Type B pancreatic cell (in vitro differentiated cells): ENCODE measurements around the gene FOXO3B. TPM values are rescaled to one million over a fixed set of nuclear protein-coding genes. Genes with fewer than 3 reads are reported as not detected.
A peak's percentile ranks its signal among the peaks of the same experiment; 100 is the strongest.
"Not testable (repeated sequence)": the region's sequence is repeated elsewhere in the genome, so short reads cannot be mapped to it uniquely, and the experiment has no call there.

ENCODE experiments used
- DNase-seq: peaks from one replicate; pipeline ENCODE4 v3.0.0; 2021; ENCODE audit warnings: mixed read lengths; ENCODE audit not compliant: unreplicated experiment; ENCODE audit errors: extremely low spot score
- H3K27ac Mint-ChIP-seq: 2 replicates; pipeline ENCODE4 v1.8.0; 2021; ENCODE audit warnings: mild to moderate bottlenecking, mixed read lengths
- H3K27me3 Mint-ChIP-seq: 2 replicates; pipeline ENCODE4 v1.8.0; 2021; ENCODE audit warnings: mixed read lengths
- H3K36me3 Mint-ChIP-seq: 2 replicates; pipeline ENCODE4 v1.8.0; 2021; ENCODE audit warnings: mixed read lengths
- H3K4me1 Mint-ChIP-seq: one replicate; pipeline ENCODE4 v1.8.0; 2021; ENCODE audit warnings: mixed read lengths; ENCODE audit not compliant: unreplicated experiment
- H3K4me3 Mint-ChIP-seq: 2 replicates; pipeline ENCODE4 v1.8.0; 2021; ENCODE audit warnings: mild to moderate bottlenecking, mixed read lengths
- H3K9me3 Mint-ChIP-seq: 2 replicates; pipeline ENCODE4 v1.8.0; 2021; ENCODE audit warnings: mixed read lengths
- total RNA-seq: library from RNA; stranded (reverse); gene quantifications from 2 replicates; pipeline ENCODE4 v1.2.1, GENCODE V29; 2021; ENCODE audit warnings: low replicate concordance

FOXO3B gene
- total RNA-seq, 1 donor from 2014 or later = 15.1 TPM

- H3K9me3 Mint-ChIP-seq, H3K4me1 Mint-ChIP-seq, DNase-seq, H3K27me3 Mint-ChIP-seq, H3K27ac Mint-ChIP-seq: not testable (repeated sequence)
- H3K4me3 Mint-ChIP-seq = peak overlapping the region; percentile 89
- H3K36me3 Mint-ChIP-seq = peaks cover 14% of the 10 kb centered on the region
Observed at GRCh38 chr17:18682668-18683067, 554 bp upstream of the FOXO3B start.

- H3K4me3 Mint-ChIP-seq, DNase-seq, H3K9me3 Mint-ChIP-seq, H3K27me3 Mint-ChIP-seq, H3K27ac Mint-ChIP-seq, H3K4me1 Mint-ChIP-seq: not testable (repeated sequence)
- H3K36me3 Mint-ChIP-seq = peaks cover 41% of the 10 kb centered on the region
Observed at GRCh38 chr17:18677381-18677780, 4.7 kb downstream of the FOXO3B start.

GRCh38 chr17:18676928-18677327, 5.2 kb downstream of the FOXO3B start:
- H3K36me3 Mint-ChIP-seq = peaks cover 44% of the 10 kb centered on the region
- not testable (repeated sequence) for H3K27ac Mint-ChIP-seq, H3K4me3 Mint-ChIP-seq

GRCh38 chr17:18672395-18673227, 9.5 kb downstream of the FOXO3B start:
- H3K4me1 Mint-ChIP-seq, DNase-seq, H3K27me3 Mint-ChIP-seq, H3K27ac Mint-ChIP-seq, H3K4me3 Mint-ChIP-seq: not testable (repeated sequence)
- Mint-ChIP-seq H3K36me3 (peaks cover 57% of the 10 kb centered on the region), H3K9me3 (peaks cover 11% of the 10 kb centered on the region)

More at GRCh38 chr17:18676928-18677327, 5.2 kb downstream of the FOXO3B start:
- H3K4me1 Mint-ChIP-seq, H3K9me3 Mint-ChIP-seq, DNase-seq, H3K27me3 Mint-ChIP-seq: not testable (repeated sequence)

GRCh38 chr17:18668625-18669024, 13.5 kb downstream of the FOXO3B start:
- not testable (repeated sequence) for H3K9me3 Mint-ChIP-seq, DNase-seq, H3K4me1 Mint-ChIP-seq, H3K27ac Mint-ChIP-seq, H3K4me3 Mint-ChIP-seq, H3K27me3 Mint-ChIP-seq
- peaks cover 38% of the 10 kb centered on the region for H3K36me3 Mint-ChIP-seq

GRCh38 chr17:18667535-18667934, 14.6 kb downstream of the FOXO3B start:
- H3K9me3 Mint-ChIP-seq, H3K27me3 Mint-ChIP-seq, H3K4me3 Mint-ChIP-seq, DNase-seq, H3K4me1 Mint-ChIP-seq, H3K27ac Mint-ChIP-seq: not testable (repeated sequence)
- H3K36me3 Mint-ChIP-seq = peaks cover 37% of the 10 kb centered on the region

- H3K4me3 Mint-ChIP-seq, H3K27ac Mint-ChIP-seq, H3K9me3 Mint-ChIP-seq, DNase-seq, H3K4me1 Mint-ChIP-seq, H3K27me3 Mint-ChIP-seq: not testable (repeated sequence)
- H3K36me3 Mint-ChIP-seq = peaks cover 35% of the 10 kb centered on the region
Observed at GRCh38 chr17:18666326-18666725, 15.8 kb downstream of the FOXO3B start.

GRCh38 chr17:18661924-18662624, 20.0 kb downstream of the FOXO3B start:
- H3K27ac Mint-ChIP-seq, H3K9me3 Mint-ChIP-seq, H3K4me3 Mint-ChIP-seq, H3K27me3 Mint-ChIP-seq, H3K4me1 Mint-ChIP-seq, DNase-seq: not testable (repeated sequence)
- H3K36me3 Mint-ChIP-seq = peaks cover 11% of the 10 kb centered on the region

- not testable (repeated sequence) for DNase-seq, H3K4me1 Mint-ChIP-seq, H3K9me3 Mint-ChIP-seq, H3K36me3 Mint-ChIP-seq, H3K4me3 Mint-ChIP-seq, H3K27ac Mint-ChIP-seq, H3K27me3 Mint-ChIP-seq
Observed at GRCh38 chr17:18650094-18650493, 32.0 kb downstream of the FOXO3B start.

- not testable (repeated sequence) for H3K27ac Mint-ChIP-seq, H3K36me3 Mint-ChIP-seq, H3K4me3 Mint-ChIP-seq, H3K27me3 Mint-ChIP-seq, DNase-seq, H3K9me3 Mint-ChIP-seq, H3K4me1 Mint-ChIP-seq
Observed at GRCh38 chr17:18644291-18644690, 37.8 kb downstream of the FOXO3B start, which contains the start of gene TBC1D28. Gene TBC1D28, minus strand, starts transcription at chr17:18644391. Its CDS starts 3,039 bp downstream, at chr17:18641352.

GRCh38 chr17:18643124-18643523, 39.0 kb downstream of the FOXO3B start:
- not testable (repeated sequence) for H3K4me3 Mint-ChIP-seq, DNase-seq, H3K4me1 Mint-ChIP-seq, H3K9me3 Mint-ChIP-seq, H3K27me3 Mint-ChIP-seq, H3K27ac Mint-ChIP-seq, H3K36me3 Mint-ChIP-seq

- H3K9me3 Mint-ChIP-seq, DNase-seq: not testable (repeated sequence)
Observed at GRCh38 chr17:18638357-18638756, 43.8 kb downstream of the FOXO3B start.

More at GRCh38 chr17:18638357-18638756, 43.8 kb downstream of the FOXO3B start:
- not testable (repeated sequence) for H3K27ac Mint-ChIP-seq, H3K4me3 Mint-ChIP-seq, H3K4me1 Mint-ChIP-seq, H3K36me3 Mint-ChIP-seq
- peaks cover 15% of the 10 kb centered on the region for H3K27me3 Mint-ChIP-seq
